Measurements from ENCODE around the gene TMCO4.

Gene TMCO4

GRCh38 chr1:19757641-19758040 is 42.1 kb downstream of the TMCO4 start:
- Histone ChIP-seq H3K4me3 (ENCODE audit: low read depth in 1 of 2, low read length in 1 of 2) (no peak overlapping the region), H3K9me3 (no peaks in the 10 kb centered on the region), H3K27me3 (no peaks in the 10 kb centered on the region), H3K4me1 (ENCODE audit: control insufficient read depth in 1 of 2, insufficient read depth in 1 of 2, low read depth in 1 of 2, low read length in 1 of 2) (no peaks in the 10 kb centered on the region), H3K27ac (no peak overlapping the region), H3K36me3 (peaks cover 12% of the 10 kb centered on the region)
- TF ChIP-seq CTCF (IDR thresholded peaks at IDR 0.05) = no peak

GRCh38 chr1:19756480-19756879 is 43.2 kb downstream of the TMCO4 start:
- Histone ChIP-seq H3K36me3 (peaks cover 12% of the 10 kb centered on the region), H3K4me1 (ENCODE audit: control insufficient read depth in 1 of 2, insufficient read depth in 1 of 2, low read depth in 1 of 2, low read length in 1 of 2) (no peaks in the 10 kb centered on the region), H3K27me3 (no peaks in the 10 kb centered on the region), H3K27ac (no peak overlapping the region), H3K9me3 (no peaks in the 10 kb centered on the region), H3K4me3 (ENCODE audit: low read depth in 1 of 2, low read length in 1 of 2) (no peak overlapping the region)
- TF ChIP-seq CTCF (IDR thresholded peaks at IDR 0.05) = no peak

- H3K4me3 ChIP-seq (ENCODE audit: low read depth in 1 of 2, low read length in 1 of 2) = no peak overlapping the region
- TF ChIP-seq CTCF (IDR thresholded peaks at IDR 0.05) = no peak
- no peaks in the 10 kb centered on the region for H3K4me1 ChIP-seq (ENCODE audit: control insufficient read depth in 1 of 2, insufficient read depth in 1 of 2, low read depth in 1 of 2, low read length in 1 of 2)
- no peaks in the 10 kb centered on the region for H3K27me3 ChIP-seq
- H3K9me3 ChIP-seq = no peaks in the 10 kb centered on the region
- H3K27ac ChIP-seq = no peak overlapping the region
- H3K36me3 ChIP-seq = peaks cover 12% of the 10 kb centered on the region
Observed at GRCh38 chr1:19754482-19754881, 45.2 kb downstream of the TMCO4 start.

DNA sequence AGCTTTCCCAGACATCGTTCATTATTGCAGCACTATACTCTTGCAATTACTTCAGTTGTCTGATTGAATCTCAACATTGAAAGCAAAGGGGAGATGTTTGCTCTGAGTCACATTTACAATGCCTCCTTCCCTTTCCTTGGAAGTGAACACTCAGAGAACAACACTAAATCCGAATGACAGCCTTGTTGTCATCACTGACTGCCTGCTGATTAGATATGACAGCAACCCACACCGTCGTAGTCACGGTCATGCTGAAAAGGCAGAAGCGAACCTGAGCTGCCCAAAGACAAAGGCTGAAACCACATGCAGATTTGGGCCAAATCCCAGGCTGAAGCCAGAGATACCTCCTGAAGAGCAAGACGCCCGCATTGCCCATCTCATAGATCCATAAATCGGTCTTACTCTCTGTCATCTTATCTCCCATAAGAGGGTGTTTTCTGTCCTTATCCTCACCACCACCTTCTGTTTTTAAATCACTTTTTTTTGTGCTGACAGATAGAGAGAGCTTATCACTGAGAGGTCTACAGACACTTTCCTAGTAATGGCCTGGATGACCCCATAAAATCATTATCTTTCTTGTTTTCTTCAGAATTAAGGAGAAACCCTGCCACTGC is 47.5 kb downstream of the TMCO4 start:
- H3K27ac ChIP-seq = no peak overlapping the region

DNA sequence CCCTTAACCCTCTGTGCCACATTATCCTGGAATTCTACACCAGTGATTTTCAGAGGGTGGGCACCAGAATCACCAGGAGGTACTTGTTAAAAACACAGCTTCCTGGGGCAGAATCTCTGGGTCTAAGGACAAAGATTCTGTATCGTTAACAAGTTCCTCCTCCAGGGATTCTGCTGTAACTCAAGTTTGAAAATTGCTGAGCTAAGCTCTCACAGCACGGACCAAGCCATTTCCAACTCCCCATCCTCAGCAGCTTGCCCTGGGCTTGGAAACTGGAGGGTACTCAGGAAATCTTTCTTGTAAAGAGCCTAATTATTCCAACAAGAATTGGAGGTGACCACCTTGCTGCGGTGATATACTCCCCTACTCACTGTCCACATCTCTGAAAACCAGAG is 48.8 kb downstream of the TMCO4 start:
- no peak overlapping the region for H3K4me3 ChIP-seq (ENCODE audit: low read depth in 1 of 2, low read length in 1 of 2)
- H3K36me3 ChIP-seq = peaks cover 18% of the 10 kb centered on the region
- TF ChIP-seq CTCF (IDR thresholded peaks at IDR 0.05) = no peak
- H3K9me3 ChIP-seq = no peaks in the 10 kb centered on the region
- no peaks in the 10 kb centered on the region for H3K27me3 ChIP-seq
- no peaks in the 10 kb centered on the region for H3K4me1 ChIP-seq (ENCODE audit: control insufficient read depth in 1 of 2, insufficient read depth in 1 of 2, low read depth in 1 of 2, low read length in 1 of 2)
- no peak overlapping the region for H3K27ac ChIP-seq

More for the DNA sequence above, 47.5 kb downstream of the TMCO4 start:
- Histone ChIP-seq H3K27me3 (no peaks in the 10 kb centered on the region), H3K9me3 (no peaks in the 10 kb centered on the region), H3K36me3 (peaks cover 12% of the 10 kb centered on the region), H3K4me3 (ENCODE audit: low read depth in 1 of 2, low read length in 1 of 2) (no peak overlapping the region), H3K4me1 (ENCODE audit: control insufficient read depth in 1 of 2, insufficient read depth in 1 of 2, low read depth in 1 of 2, low read length in 1 of 2) (no peaks in the 10 kb centered on the region)
- TF ChIP-seq CTCF (IDR thresholded peaks at IDR 0.05) = no peak
